WTC11 (cell line): Measurements from ENCODE around the gene C9orf40.

Experiments used
- ZNF138 ChIP-seq: sonication (generic); formaldehyde crosslinking; conservative IDR thresholded peaks from 2 replicates; pipeline ENCODE4 v1.8.1; 2022; ENCODE audit warnings: mild to moderate bottlenecking, moderate library complexity, missing genetic modification reagents
- TF ChIP-seq, protein P1 (sequence below): fragments of 200-600 bp; IDR thresholded peaks from 2 replicates; pipeline ENCODE4 v1.8.0; 2022; ENCODE audit warnings: antibody characterized with exemption

DNA sequence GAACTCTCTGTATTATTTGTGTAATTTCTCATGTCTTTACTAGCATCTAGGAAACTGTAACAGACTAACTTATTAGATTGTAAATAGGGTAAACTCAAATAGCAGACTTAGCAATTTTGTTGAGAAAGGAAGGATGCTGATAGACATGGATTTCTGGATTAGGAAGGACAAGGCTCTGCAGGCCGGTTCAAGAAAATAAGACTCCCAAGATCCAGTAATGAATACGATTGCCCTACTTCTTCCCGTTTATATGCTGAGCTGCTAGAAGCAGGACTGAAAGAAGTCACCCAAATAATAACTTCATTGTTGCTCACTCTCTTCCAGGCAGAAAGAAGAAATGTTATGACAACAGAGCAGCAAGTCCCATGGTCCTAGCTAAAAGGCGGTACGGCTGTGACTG lies 22.8 kb upstream of the C9orf40 start:
- TF ChIP-seq ZNF138: no peak
- TF ChIP-seq, protein P1, sequence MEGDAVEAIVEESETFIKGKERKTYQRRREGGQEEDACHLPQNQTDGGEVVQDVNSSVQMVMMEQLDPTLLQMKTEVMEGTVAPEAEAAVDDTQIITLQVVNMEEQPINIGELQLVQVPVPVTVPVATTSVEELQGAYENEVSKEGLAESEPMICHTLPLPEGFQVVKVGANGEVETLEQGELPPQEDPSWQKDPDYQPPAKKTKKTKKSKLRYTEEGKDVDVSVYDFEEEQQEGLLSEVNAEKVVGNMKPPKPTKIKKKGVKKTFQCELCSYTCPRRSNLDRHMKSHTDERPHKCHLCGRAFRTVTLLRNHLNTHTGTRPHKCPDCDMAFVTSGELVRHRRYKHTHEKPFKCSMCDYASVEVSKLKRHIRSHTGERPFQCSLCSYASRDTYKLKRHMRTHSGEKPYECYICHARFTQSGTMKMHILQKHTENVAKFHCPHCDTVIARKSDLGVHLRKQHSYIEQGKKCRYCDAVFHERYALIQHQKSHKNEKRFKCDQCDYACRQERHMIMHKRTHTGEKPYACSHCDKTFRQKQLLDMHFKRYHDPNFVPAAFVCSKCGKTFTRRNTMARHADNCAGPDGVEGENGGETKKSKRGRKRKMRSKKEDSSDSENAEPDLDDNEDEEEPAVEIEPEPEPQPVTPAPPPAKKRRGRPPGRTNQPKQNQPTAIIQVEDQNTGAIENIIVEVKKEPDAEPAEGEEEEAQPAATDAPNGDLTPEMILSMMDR: no peak
